ENCODE data around the gene CGB2.

CGB2 gene

GRCh38 chr19:48992581-48993174, 39.0 kb upstream of the CGB2 start:
- Histone ChIP-seq H3K4me1 (ENCODE audit: control insufficient read depth, insufficient read depth, low read length) (peaks cover 2% of the 10 kb centered on the region), H3K9ac (ENCODE audit: low read depth, low read length) (peak overlapping the region; percentile 92)

GRCh38 chr19:48993175-48994034, 38.3 kb upstream of the CGB2 start, which contains the start of the genes GYS1 and RUVBL2:
TSS of gene GYS1 (minus strand) at chr19:48993309. CDS start at chr19:48993112, 197 bp downstream.
TSS of gene RUVBL2 (plus strand) at chr19:48993887. CDS start at chr19:48993912, 25 bp downstream.
- no peaks in the 10 kb centered on the region for H3K27me3 ChIP-seq (ENCODE audit: control insufficient read depth, insufficient read depth, low read length)
- H3K36me3 ChIP-seq (ENCODE audit: control insufficient read depth, insufficient read depth, low read length), result peaks cover 19% of the 10 kb centered on the region
- no peaks in the 10 kb centered on the region for H3K9me3 ChIP-seq (ENCODE audit: control insufficient read depth, insufficient read depth, low read length)
- H3K9ac ChIP-seq (ENCODE audit: low read depth, low read length), result peak within 1 kb of the TSS; percentile 92
- peak within 1 kb of the TSS; percentile 94 for H3K4me3 ChIP-seq (ENCODE audit: low read depth, low read length)
- H3K4me1 ChIP-seq (ENCODE audit: control insufficient read depth, insufficient read depth, low read length), result peaks cover 5% of the 10 kb centered on the region

More at GRCh38 chr19:48992581-48993174, 39.0 kb upstream of the CGB2 start:
- H3K4me3 ChIP-seq (ENCODE audit: low read depth, low read length), result peak overlapping the region; percentile 94
- H3K9me3 ChIP-seq (ENCODE audit: control insufficient read depth, insufficient read depth, low read length), result no peaks in the 10 kb centered on the region
- H3K27me3 ChIP-seq (ENCODE audit: control insufficient read depth, insufficient read depth, low read length), result no peaks in the 10 kb centered on the region
- H3K36me3 ChIP-seq (ENCODE audit: control insufficient read depth, insufficient read depth, low read length), result peaks cover 23% of the 10 kb centered on the region

- Histone ChIP-seq H3K9me3 (ENCODE audit: control insufficient read depth, insufficient read depth, low read length) (no peaks in the 10 kb centered on the region), H3K27me3 (ENCODE audit: control insufficient read depth, insufficient read depth, low read length) (no peaks in the 10 kb centered on the region), H3K4me1 (ENCODE audit: control insufficient read depth, insufficient read depth, low read length) (peaks cover 5% of the 10 kb centered on the region), H3K4me3 (ENCODE audit: low read depth, low read length) (peak overlapping the region; percentile 91), H3K36me3 (ENCODE audit: control insufficient read depth, insufficient read depth, low read length) (peaks cover 13% of the 10 kb centered on the region), H3K9ac (ENCODE audit: low read depth, low read length) (peak overlapping the region; percentile 16)
Observed at GRCh38 chr19:48994035-48994386, 37.7 kb upstream of the CGB2 start.

GRCh38 chr19:48997972-48998371, 33.7 kb upstream of the CGB2 start:
- H3K36me3 ChIP-seq (ENCODE audit: control insufficient read depth, insufficient read depth, low read length), result no peaks in the 10 kb centered on the region
- H3K9ac ChIP-seq (ENCODE audit: low read depth, low read length), result no peak overlapping the region
- peaks cover 7% of the 10 kb centered on the region for H3K4me1 ChIP-seq (ENCODE audit: control insufficient read depth, insufficient read depth, low read length)
- H3K4me3 ChIP-seq (ENCODE audit: low read depth, low read length), result no peak overlapping the region
- no peaks in the 10 kb centered on the region for H3K27me3 ChIP-seq (ENCODE audit: control insufficient read depth, insufficient read depth, low read length)
- no peaks in the 10 kb centered on the region for H3K9me3 ChIP-seq (ENCODE audit: control insufficient read depth, insufficient read depth, low read length)

- Histone ChIP-seq H3K4me1 (ENCODE audit: control insufficient read depth, insufficient read depth, low read length) (peaks cover 7% of the 10 kb centered on the region), H3K36me3 (ENCODE audit: control insufficient read depth, insufficient read depth, low read length) (peaks cover 6% of the 10 kb centered on the region)
Observed at GRCh38 chr19:48999481-49000325, 32.0 kb upstream of the CGB2 start.

GRCh38 chr19:49004133-49004532, 27.6 kb upstream of the CGB2 start:
- no peak overlapping the region for H3K9ac ChIP-seq (ENCODE audit: low read depth, low read length)
- no peak overlapping the region for H3K4me3 ChIP-seq (ENCODE audit: low read depth, low read length)
- no peaks in the 10 kb centered on the region for H3K9me3 ChIP-seq (ENCODE audit: control insufficient read depth, insufficient read depth, low read length)
- H3K4me1 ChIP-seq (ENCODE audit: control insufficient read depth, insufficient read depth, low read length), result peaks cover 2% of the 10 kb centered on the region
- no peaks in the 10 kb centered on the region for H3K27me3 ChIP-seq (ENCODE audit: control insufficient read depth, insufficient read depth, low read length)
- H3K36me3 ChIP-seq (ENCODE audit: control insufficient read depth, insufficient read depth, low read length), result peaks cover 29% of the 10 kb centered on the region

More at GRCh38 chr19:48999481-49000325, 32.0 kb upstream of the CGB2 start:
- H3K9ac ChIP-seq (ENCODE audit: low read depth, low read length), result no peak overlapping the region
- H3K4me3 ChIP-seq (ENCODE audit: low read depth, low read length), result no peak overlapping the region
- no peaks in the 10 kb centered on the region for H3K9me3 ChIP-seq (ENCODE audit: control insufficient read depth, insufficient read depth, low read length)
- no peaks in the 10 kb centered on the region for H3K27me3 ChIP-seq (ENCODE audit: control insufficient read depth, insufficient read depth, low read length)

GRCh38 chr19:49004964-49005614, 26.6 kb upstream of the CGB2 start:
- Histone ChIP-seq H3K36me3 (ENCODE audit: control insufficient read depth, insufficient read depth, low read length) (peaks cover 38% of the 10 kb centered on the region), H3K9me3 (ENCODE audit: control insufficient read depth, insufficient read depth, low read length) (no peaks in the 10 kb centered on the region), H3K9ac (ENCODE audit: low read depth, low read length) (no peak overlapping the region), H3K4me1 (ENCODE audit: control insufficient read depth, insufficient read depth, low read length) (no peaks in the 10 kb centered on the region), H3K4me3 (ENCODE audit: low read depth, low read length) (no peak overlapping the region), H3K27me3 (ENCODE audit: control insufficient read depth, insufficient read depth, low read length) (no peaks in the 10 kb centered on the region)

GRCh38 chr19:49006905-49007304, 24.8 kb upstream of the CGB2 start:
- H3K36me3 ChIP-seq (ENCODE audit: control insufficient read depth, insufficient read depth, low read length), result peaks cover 55% of the 10 kb centered on the region

GRCh38 chr19:49009828-49010227, 21.9 kb upstream of the CGB2 start:
- no peaks in the 10 kb centered on the region for H3K4me1 ChIP-seq (ENCODE audit: control insufficient read depth, insufficient read depth, low read length)
- no peak overlapping the region for H3K9ac ChIP-seq (ENCODE audit: low read depth, low read length)
- H3K4me3 ChIP-seq (ENCODE audit: low read depth, low read length), result no peak overlapping the region
- H3K36me3 ChIP-seq (ENCODE audit: control insufficient read depth, insufficient read depth, low read length), result peaks cover 66% of the 10 kb centered on the region
- H3K27me3 ChIP-seq (ENCODE audit: control insufficient read depth, insufficient read depth, low read length), result no peaks in the 10 kb centered on the region
- no peaks in the 10 kb centered on the region for H3K9me3 ChIP-seq (ENCODE audit: control insufficient read depth, insufficient read depth, low read length)

More at GRCh38 chr19:49006905-49007304, 24.8 kb upstream of the CGB2 start:
- Histone ChIP-seq H3K4me3 (ENCODE audit: low read depth, low read length) (no peak overlapping the region), H3K9me3 (ENCODE audit: control insufficient read depth, insufficient read depth, low read length) (no peaks in the 10 kb centered on the region), H3K4me1 (ENCODE audit: control insufficient read depth, insufficient read depth, low read length) (no peaks in the 10 kb centered on the region), H3K9ac (ENCODE audit: low read depth, low read length) (no peak overlapping the region), H3K27me3 (ENCODE audit: control insufficient read depth, insufficient read depth, low read length) (no peaks in the 10 kb centered on the region)

GRCh38 chr19:49010453-49010852, 21.2 kb upstream of the CGB2 start:
- Histone ChIP-seq H3K36me3 (ENCODE audit: control insufficient read depth, insufficient read depth, low read length) (peaks cover 66% of the 10 kb centered on the region), H3K4me3 (ENCODE audit: low read depth, low read length) (no peak overlapping the region), H3K9me3 (ENCODE audit: control insufficient read depth, insufficient read depth, low read length) (no peaks in the 10 kb centered on the region), H3K27me3 (ENCODE audit: control insufficient read depth, insufficient read depth, low read length) (no peaks in the 10 kb centered on the region), H3K9ac (ENCODE audit: low read depth, low read length) (no peak overlapping the region), H3K4me1 (ENCODE audit: control insufficient read depth, insufficient read depth, low read length) (no peaks in the 10 kb centered on the region)

GRCh38 chr19:49011194-49011593, 20.5 kb upstream of the CGB2 start:
- Histone ChIP-seq H3K4me3 (ENCODE audit: low read depth, low read length) (no peak overlapping the region), H3K27me3 (ENCODE audit: control insufficient read depth, insufficient read depth, low read length) (no peaks in the 10 kb centered on the region), H3K9ac (ENCODE audit: low read depth, low read length) (no peak overlapping the region), H3K36me3 (ENCODE audit: control insufficient read depth, insufficient read depth, low read length) (peaks cover 68% of the 10 kb centered on the region), H3K4me1 (ENCODE audit: control insufficient read depth, insufficient read depth, low read length) (no peaks in the 10 kb centered on the region), H3K9me3 (ENCODE audit: control insufficient read depth, insufficient read depth, low read length) (no peaks in the 10 kb centered on the region)

All from iPS-15b (cell line).